OCI-LY1 (cell line): Measurements from ENCODE around the gene ZNF688.

Source experiments
- EZH2 ChIP-seq: fragments of 200-600 bp; sonication (generic), shearing (Covaris generic); IDR thresholded peaks from 2 replicates; pipeline ENCODE4 v1.8.0; 2017; ENCODE audit warnings: borderline replicate concordance, mixed run types, mild to moderate bottlenecking, antibody characterized with exemption, low read length, moderate library complexity, mixed read lengths
- TF ChIP-seq, protein P1 (sequence below): fragments of 200-600 bp; sonication (generic), shearing (Covaris generic); IDR thresholded peaks from 2 replicates; pipeline ENCODE4 v1.5.1; 2017; ENCODE audit warnings: mild to moderate bottlenecking, antibody characterized with exemption, low read length, moderate library complexity, mixed read lengths

DNA sequence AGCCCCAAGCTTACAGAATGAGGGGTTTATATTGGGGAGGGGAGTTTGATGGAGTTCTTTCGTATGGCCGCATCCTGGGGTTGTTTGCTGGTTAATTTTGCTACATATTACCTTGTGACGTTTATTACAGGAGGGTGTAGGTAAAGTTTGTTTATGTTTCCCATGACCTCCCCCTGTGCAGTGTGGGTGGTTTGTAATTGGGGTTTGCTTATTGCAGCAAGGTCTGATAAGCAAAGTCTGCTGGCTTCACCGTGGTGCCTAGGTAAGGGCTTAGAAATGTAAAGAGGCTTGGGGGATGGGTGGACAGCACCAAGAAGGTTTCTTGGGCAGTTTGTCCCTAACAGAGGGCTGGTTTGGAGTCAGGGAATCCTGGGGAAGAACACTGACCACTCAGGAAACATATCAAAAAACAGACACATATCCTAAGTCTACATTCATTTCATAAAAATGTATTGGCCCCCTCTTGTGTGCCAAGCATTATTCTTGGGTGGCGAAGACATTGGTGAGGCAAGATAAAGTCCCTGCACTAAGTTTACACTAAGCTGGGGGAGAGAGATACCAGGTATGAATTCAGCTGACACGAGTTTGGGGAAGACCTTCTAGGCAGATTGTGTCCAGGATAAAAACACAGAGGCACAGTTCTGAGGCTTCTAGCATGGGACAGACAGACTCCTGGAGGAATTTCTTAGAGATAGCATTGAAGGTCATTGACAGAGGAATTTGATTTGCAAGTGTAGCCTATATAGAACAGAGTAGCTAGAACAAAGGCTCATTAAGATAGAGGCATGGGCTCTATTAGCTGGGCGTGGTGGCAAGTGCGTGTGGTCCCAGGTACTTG is 22.9 kb downstream of the ZNF688 start:
- TF ChIP-seq, protein P1, sequence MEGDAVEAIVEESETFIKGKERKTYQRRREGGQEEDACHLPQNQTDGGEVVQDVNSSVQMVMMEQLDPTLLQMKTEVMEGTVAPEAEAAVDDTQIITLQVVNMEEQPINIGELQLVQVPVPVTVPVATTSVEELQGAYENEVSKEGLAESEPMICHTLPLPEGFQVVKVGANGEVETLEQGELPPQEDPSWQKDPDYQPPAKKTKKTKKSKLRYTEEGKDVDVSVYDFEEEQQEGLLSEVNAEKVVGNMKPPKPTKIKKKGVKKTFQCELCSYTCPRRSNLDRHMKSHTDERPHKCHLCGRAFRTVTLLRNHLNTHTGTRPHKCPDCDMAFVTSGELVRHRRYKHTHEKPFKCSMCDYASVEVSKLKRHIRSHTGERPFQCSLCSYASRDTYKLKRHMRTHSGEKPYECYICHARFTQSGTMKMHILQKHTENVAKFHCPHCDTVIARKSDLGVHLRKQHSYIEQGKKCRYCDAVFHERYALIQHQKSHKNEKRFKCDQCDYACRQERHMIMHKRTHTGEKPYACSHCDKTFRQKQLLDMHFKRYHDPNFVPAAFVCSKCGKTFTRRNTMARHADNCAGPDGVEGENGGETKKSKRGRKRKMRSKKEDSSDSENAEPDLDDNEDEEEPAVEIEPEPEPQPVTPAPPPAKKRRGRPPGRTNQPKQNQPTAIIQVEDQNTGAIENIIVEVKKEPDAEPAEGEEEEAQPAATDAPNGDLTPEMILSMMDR, result no peak
- no peak for TF ChIP-seq EZH2
